Posterior cingulate gyrus (tissue), 11 donors: Measurements from ENCODE around the gene FAM171A2.

Experiments
- DNase-seq, 10 donors: peaks; one replicate each; pipeline versions ENCODE4 v3.0.0 to v3.0.0-alpha.2; 2020 to 2021; ENCODE audit warnings: mixed read lengths in 3 of 10
- intact Hi-C: fragments of 100-400 bp; cut with DNase I; formaldehyde crosslinking; loops from one replicate; pipeline ENCODE4 v1.15.1; 2023

FAM171A2 gene

GRCh38 chr17:44310609-44311376, 52.9 kb downstream of the FAM171A2 start:
- peak in 1 of 10 donors; percentile 61 for DNase-seq
- intact Hi-C loops, result no loop called here

DNA sequence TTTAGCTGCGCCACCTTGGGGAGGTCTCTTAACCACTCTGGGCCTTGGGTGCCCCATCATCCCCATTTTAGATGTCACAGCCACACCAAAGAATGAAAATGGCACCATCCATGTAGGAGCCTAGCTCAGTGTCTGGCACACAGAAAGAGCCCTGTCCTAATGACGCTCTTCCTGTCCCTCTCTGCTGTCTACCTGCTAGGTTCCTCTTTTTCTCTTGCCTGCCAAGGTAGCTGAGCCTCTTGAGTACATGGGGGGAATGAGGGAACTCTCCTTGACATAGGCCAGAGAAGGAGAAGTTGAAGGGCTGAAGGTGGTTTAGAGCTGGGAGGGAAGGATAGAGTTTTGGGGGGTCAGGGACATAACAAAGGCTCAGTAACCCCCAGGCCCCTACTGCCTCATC, 53.5 kb downstream of the FAM171A2 start:
- intact Hi-C loops, result no loop called here
- no peak for DNase-seq

DNA sequence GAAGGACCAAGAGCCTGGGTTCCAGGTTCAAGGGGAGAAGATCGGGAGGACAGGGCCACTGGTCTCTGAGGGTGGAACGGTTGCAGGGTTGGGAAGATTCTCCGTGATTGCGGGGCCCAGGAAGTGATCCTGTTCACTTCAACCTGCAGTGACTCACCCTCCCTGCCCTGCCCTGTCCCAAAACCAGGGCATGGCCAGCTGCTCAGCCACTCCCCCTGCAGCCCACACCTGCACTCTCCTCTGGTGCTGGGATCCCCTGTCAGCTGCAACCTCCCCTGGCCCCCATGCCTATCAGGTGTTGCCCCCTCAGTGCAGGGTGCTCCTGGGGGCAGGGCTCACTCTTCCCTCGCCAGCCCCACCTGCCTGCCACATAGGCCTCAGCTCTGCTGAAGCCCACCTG, 54.2 kb downstream of the FAM171A2 start:
- peak in 1 of 10 donors; percentile 65 for DNase-seq
- intact Hi-C loops, result loop anchor here (2.0 kb wide), 1 partner anchor 17 kb away; no protein-coding TSS in a partner anchor

DNA sequence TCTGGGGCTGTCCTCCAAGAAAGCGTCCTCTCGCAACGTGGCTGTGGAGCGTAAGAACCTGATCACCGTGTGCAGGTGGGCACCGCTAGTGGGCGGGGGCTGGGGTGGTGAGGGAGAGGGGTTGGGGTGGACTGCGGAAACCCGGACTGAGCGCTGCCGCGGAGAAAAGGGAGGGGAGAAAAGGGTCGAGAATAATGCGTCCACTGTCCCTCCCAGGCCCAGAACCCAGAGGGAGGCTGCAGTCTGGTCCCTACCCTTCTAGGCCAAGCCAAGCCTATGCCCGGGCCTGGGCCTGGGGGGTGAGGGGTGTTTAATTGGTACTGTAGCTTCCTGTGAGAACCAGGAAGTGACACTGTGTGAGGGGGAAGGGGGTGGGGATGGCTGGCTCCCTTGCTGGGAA, 54.8 kb downstream of the FAM171A2 start:
- intact Hi-C loops, result loop anchor here (1.0 to 2.0 kb wide), 2 partner anchors 18 to 89 kb away; no protein-coding TSS in a partner anchor
- DNase-seq, result peak in 8 of 10 donors; percentile 26 to 92 (median 56)

- peak; percentile 88 to 99 (median 92) for DNase-seq
- intact Hi-C loops, result loop anchor here (1.0 to 2.0 kb wide), 2 partner anchors 18 to 88 kb away; no protein-coding TSS in a partner anchor
Observed at GRCh38 chr17:44308320-44308818, 55.3 kb downstream of the FAM171A2 start, which contains the start of gene RUNDC3A. RUNDC3A (plus strand) TSS chr17:44308601; CDS start chr17:44308833, 232 bp downstream.

GRCh38 chr17:44307387-44308186, 56.1 kb downstream of the FAM171A2 start:
- intact Hi-C loops, result loop anchor here (1.0 to 2.0 kb wide), 2 partner anchors 19 to 87 kb away; no protein-coding TSS in a partner anchor
- peak; percentile 57 to 96 (median 72) for DNase-seq

GRCh38 chr17:44304651-44305050, 59.0 kb downstream of the FAM171A2 start:
- intact Hi-C loops, result no loop called here
- no peak for DNase-seq
